ENCODE results near the gene CIT. TPM values are rescaled to one million over a fixed set of nuclear protein-coding genes. Genes with fewer than 3 reads are reported as not detected.

Gene CIT
- polyA plus RNA-seq, 3 donors, result 0.03 TPM; not detected in 2

DNA sequence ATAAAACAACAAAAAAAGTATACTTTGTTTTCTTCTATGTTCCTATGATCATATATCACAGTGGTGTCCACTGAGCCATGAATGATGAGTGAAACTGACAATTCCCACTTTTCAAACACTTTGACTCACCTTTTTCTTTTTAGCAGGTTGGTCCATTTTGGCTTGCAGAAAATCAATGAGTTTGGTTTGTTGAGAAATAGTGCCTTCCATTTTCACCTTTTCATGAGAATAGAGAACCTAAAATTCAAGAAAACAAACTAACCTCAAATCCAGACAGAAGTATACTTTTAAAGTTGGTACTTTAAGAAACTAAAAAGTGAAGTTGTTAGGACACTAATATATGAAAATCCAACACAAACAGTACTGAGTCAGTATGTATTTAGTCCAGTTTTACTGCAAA is 156.8 kb downstream of the CIT start:
- H3K9me3 ChIP-seq (replicated peaks in 1 of 2; ENCODE audit: control insufficient read depth in 1 of 2, insufficient read depth in 1 of 2, low read length in 2 of 2), result no peaks in the 10 kb centered on the region
- Mint-ChIP-seq H3K9me3 (no peaks in the 10 kb centered on the region), H3K27me3 (ENCODE audit: low read depth in 3 of 3) (no peaks in the 10 kb centered on the region), H3K36me3 (peaks cover 61 to 87% of the 10 kb centered on the region in 2 donors), H3K4me3 (no peak overlapping the region), H3K4me1 (no peaks in the 10 kb centered on the region), H3K27ac (no peak overlapping the region)
- peaks cover 35 to 76% of the 10 kb centered on the region in 2 donors for H3K36me3 ChIP-seq (replicated peaks in 1 of 2; ENCODE audit: control insufficient read depth in 1 of 2, insufficient read depth in 2 of 2, low read length in 2 of 2)
- H4K20me1 ChIP-seq (ENCODE audit: insufficient read depth, low read length), result no peaks in the 10 kb centered on the region
- H3K4me2 ChIP-seq (replicated peaks; ENCODE audit: extremely low read depth, low read length, poor library complexity, severe bottlenecking), result no peak overlapping the region
- no peak for TF ChIP-seq CTCF (IDR thresholded peaks at IDR 0.05)
- intact Hi-C loops (cut with micrococcal nuclease), result no loop called here
- no peak overlapping the region for H3K27ac ChIP-seq (ENCODE audit: low read depth in 1 of 2, low read length in 2 of 2)
- no peak overlapping the region for H2AFZ ChIP-seq (ENCODE audit: insufficient read depth, low read depth, low read length, poor library complexity, severe bottlenecking)
- no peaks in the 10 kb centered on the region for H3K79me2 ChIP-seq (ENCODE audit: insufficient read depth, low read length)
- H3K9ac ChIP-seq (ENCODE audit: insufficient read depth, low read length, poor library complexity, severe bottlenecking), result no peak overlapping the region
- DNase-seq, result no peak
- H3K4me1 ChIP-seq (ENCODE audit: control insufficient read depth in 1 of 2, insufficient read depth in 2 of 2, low read length in 2 of 2), result no peaks in the 10 kb centered on the region
- no peak overlapping the region for H3K4me3 ChIP-seq (replicated peaks in 1 of 3; ENCODE audit: low read depth in 2 of 3, low read length in 3 of 3)
- H3K27me3 ChIP-seq (ENCODE audit: control insufficient read depth in 2 of 2, insufficient read depth in 2 of 2, low read length in 2 of 2), result no peaks in the 10 kb centered on the region

- no peaks in the 10 kb centered on the region for H3K4me1 Mint-ChIP-seq
- H3K4me3 Mint-ChIP-seq, result no peak overlapping the region
- H3K36me3 Mint-ChIP-seq, result peaks cover 74 to 90% of the 10 kb centered on the region in 2 donors
- Histone ChIP-seq H2AFZ (ENCODE audit: insufficient read depth, low read depth, low read length, poor library complexity, severe bottlenecking) (no peak overlapping the region), H3K27me3 (ENCODE audit: control insufficient read depth in 2 of 2, insufficient read depth in 2 of 2, low read length in 2 of 2) (no peaks in the 10 kb centered on the region), H3K36me3 (replicated peaks in 1 of 2; ENCODE audit: control insufficient read depth in 1 of 2, insufficient read depth in 2 of 2, low read length in 2 of 2) (peaks cover 50 to 89% of the 10 kb centered on the region in 2 donors), H3K4me2 (replicated peaks; ENCODE audit: extremely low read depth, low read length, poor library complexity, severe bottlenecking) (no peak overlapping the region), H3K79me2 (ENCODE audit: insufficient read depth, low read length) (no peaks in the 10 kb centered on the region), H4K20me1 (ENCODE audit: insufficient read depth, low read length) (no peaks in the 10 kb centered on the region), H3K4me1 (ENCODE audit: control insufficient read depth in 1 of 2, insufficient read depth in 2 of 2, low read length in 2 of 2) (no peaks in the 10 kb centered on the region), H3K4me3 (replicated peaks in 1 of 3; ENCODE audit: low read depth in 2 of 3, low read length in 3 of 3) (no peak overlapping the region), H3K9ac (ENCODE audit: insufficient read depth, low read length, poor library complexity, severe bottlenecking) (no peak overlapping the region), H3K9me3 (replicated peaks in 1 of 2; ENCODE audit: control insufficient read depth in 1 of 2, insufficient read depth in 1 of 2, low read length in 2 of 2) (no peaks in the 10 kb centered on the region), H3K27ac (ENCODE audit: low read depth in 1 of 2, low read length in 2 of 2) (no peak overlapping the region)
- no peak overlapping the region for H3K27ac Mint-ChIP-seq
- TF ChIP-seq CTCF (IDR thresholded peaks at IDR 0.05), result no peak
- DNase-seq, result no peak
- H3K27me3 Mint-ChIP-seq (ENCODE audit: low read depth in 3 of 3), result no peaks in the 10 kb centered on the region
- intact Hi-C loops (cut with micrococcal nuclease), result no loop called here
- WGBS (ENCODE audit: insufficient coverage), result over 99% methylated on average over 17 of the region's 17 CpGs
- H3K9me3 Mint-ChIP-seq, result no peaks in the 10 kb centered on the region
Measured at GRCh38 chr12:119718141-119718540, 159.0 kb downstream of the CIT start.
